Dedifferentiated amniotic fluid mesenchymal stem cell (primary cell): ENCODE results near the gene OPRD1.
"Not testable (repeated sequence)": the region's sequence is repeated elsewhere in the genome, so short reads cannot be mapped to it uniquely, and the experiment has no call there.

Source experiments
- DNase-seq: peaks from one replicate; pipeline ENCODE4 v3.0.0-alpha.2; 2016; ENCODE audit errors: extremely low spot score

Gene OPRD1

GRCh38 chr1:28845786-28846543 is 34.0 kb downstream of the OPRD1 start:
- no peak for DNase-seq

- DNase-seq, result not testable (repeated sequence)
Observed at GRCh38 chr1:28847207-28847606, 35.2 kb downstream of the OPRD1 start.

GRCh38 chr1:28848416-28848815 is 36.4 kb downstream of the OPRD1 start:
- no peak for DNase-seq

GRCh38 chr1:28853093-28853742 is 41.2 kb downstream of the OPRD1 start:
- no peak for DNase-seq

- not testable (repeated sequence) for DNase-seq
Observed at GRCh38 chr1:28854406-28854805, 42.4 kb downstream of the OPRD1 start.

GRCh38 chr1:28855046-28855445 is 43.1 kb downstream of the OPRD1 start:
- DNase-seq, result no peak

GRCh38 chr1:28855469-28855951 is 43.5 kb downstream of the OPRD1 start:
- DNase-seq, result no peak

GRCh38 chr1:28855969-28856368 is 44.0 kb downstream of the OPRD1 start:
- no peak for DNase-seq

GRCh38 chr1:28860332-28861073 is 48.5 kb downstream of the OPRD1 start:
- DNase-seq, result no peak

GRCh38 chr1:28862571-28863403 is 50.8 kb downstream of the OPRD1 start:
- DNase-seq, result no peak

- DNase-seq, result no peak
Observed at GRCh38 chr1:28864695-28865094, 52.7 kb downstream of the OPRD1 start.

- no peak for DNase-seq
Observed at GRCh38 chr1:28865997-28866650, 54.2 kb downstream of the OPRD1 start.

GRCh38 chr1:28867850-28868249 is 55.9 kb downstream of the OPRD1 start:
- no peak for DNase-seq

GRCh38 chr1:28869952-28870351 is 58.0 kb downstream of the OPRD1 start:
- DNase-seq, result no peak

- DNase-seq, result no peak
Observed at GRCh38 chr1:28871631-28872401, 59.8 kb downstream of the OPRD1 start.

- DNase-seq, result not testable (repeated sequence)
Observed at GRCh38 chr1:28875134-28875533, 63.2 kb downstream of the OPRD1 start.

- peak; percentile 58 for DNase-seq
Observed at GRCh38 chr1:28877132-28877781, 65.3 kb downstream of the OPRD1 start.

GRCh38 chr1:28878796-28879195 is 66.8 kb downstream of the OPRD1 start:
- no peak for DNase-seq

GRCh38 chr1:28882009-28882628 is 70.1 kb downstream of the OPRD1 start:
- peak; percentile 83 for DNase-seq
